Nephron progenitor cell (in vitro differentiated cells): ENCODE results near the gene GPSM1.
"Not testable (repeated sequence)": the region's sequence is repeated elsewhere in the genome, so short reads cannot be mapped to it uniquely, and the experiment has no call there.

Source experiments
- DNase-seq: peaks from one replicate; pipeline ENCODE4 v3.0.0; 2021
- H3K27ac Mint-ChIP-seq: 2 replicates; pipeline ENCODE4 v1.8.0; 2021; ENCODE audit warnings: mild to moderate bottlenecking, moderate library complexity, mixed read lengths
- H3K27me3 Mint-ChIP-seq: 2 replicates; pipeline ENCODE4 v1.8.0; 2021; ENCODE audit warnings: mild to moderate bottlenecking, low read depth, mixed read lengths; ENCODE audit not compliant: poor library complexity
- H3K36me3 Mint-ChIP-seq: 2 replicates; pipeline ENCODE4 v1.8.0; 2021; ENCODE audit warnings: low read depth, mixed read lengths
- H3K4me1 Mint-ChIP-seq: 2 replicates; pipeline ENCODE4 v1.8.0; 2021; ENCODE audit warnings: mixed read lengths
- H3K4me3 Mint-ChIP-seq: 2 replicates; pipeline ENCODE4 v1.8.0; 2021; ENCODE audit warnings: mild to moderate bottlenecking, moderate library complexity, mixed read lengths
- H3K9me3 Mint-ChIP-seq: 2 replicates; pipeline ENCODE4 v1.8.0; 2021; ENCODE audit warnings: mild to moderate bottlenecking, moderate library complexity, mixed read lengths
- TF ChIP-seq, protein P1 (sequence below): fragments of 200-600 bp; sonication (generic); IDR thresholded peaks from 2 replicates; pipeline ENCODE4 v1.5.0; 2021; ENCODE audit warnings: antibody characterized with exemption

GPSM1 gene

DNA sequence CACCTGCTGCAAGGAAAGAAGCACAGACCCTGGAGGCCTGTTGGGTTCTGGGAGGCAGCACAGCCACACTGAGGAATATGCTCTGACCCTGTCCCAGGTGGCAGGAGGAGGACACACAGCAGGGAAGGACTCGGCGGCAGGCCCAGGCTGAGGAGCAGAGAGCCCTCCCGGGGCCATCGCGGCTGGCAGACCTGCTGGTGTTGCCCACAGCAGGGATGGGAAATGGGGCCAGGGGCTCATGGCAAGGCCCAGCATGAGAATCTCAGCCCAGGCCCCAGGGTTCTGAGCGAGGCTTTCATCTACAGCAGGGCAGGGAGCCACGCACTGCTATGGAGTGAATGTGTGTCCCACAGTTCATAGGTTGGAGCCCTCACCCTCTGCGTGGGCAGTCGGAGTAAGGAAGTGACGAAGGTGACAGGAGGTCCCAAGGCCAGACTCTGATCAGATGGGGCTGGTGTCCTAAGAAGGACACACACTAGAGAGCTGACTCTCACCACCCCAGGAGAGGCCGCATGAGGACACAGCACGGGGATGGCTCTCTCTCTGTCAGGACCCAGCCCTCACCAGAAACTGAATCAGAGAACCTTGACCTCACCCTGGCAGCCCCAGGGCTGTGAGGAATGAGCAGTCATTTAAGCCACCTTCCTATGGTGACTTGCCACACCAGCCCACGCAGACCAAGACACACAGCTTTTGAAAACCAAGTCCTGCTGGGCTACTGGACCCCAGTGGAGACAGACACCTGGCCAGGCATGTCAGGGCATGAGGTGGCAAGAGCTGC is 10.3 kb upstream of the GPSM1 start:
- H3K4me1 Mint-ChIP-seq = peaks cover 27% of the 10 kb centered on the region
- H3K9me3 Mint-ChIP-seq = peaks cover 39% of the 10 kb centered on the region
- peaks cover 7% of the 10 kb centered on the region for H3K27me3 Mint-ChIP-seq
- TF ChIP-seq, protein P1, sequence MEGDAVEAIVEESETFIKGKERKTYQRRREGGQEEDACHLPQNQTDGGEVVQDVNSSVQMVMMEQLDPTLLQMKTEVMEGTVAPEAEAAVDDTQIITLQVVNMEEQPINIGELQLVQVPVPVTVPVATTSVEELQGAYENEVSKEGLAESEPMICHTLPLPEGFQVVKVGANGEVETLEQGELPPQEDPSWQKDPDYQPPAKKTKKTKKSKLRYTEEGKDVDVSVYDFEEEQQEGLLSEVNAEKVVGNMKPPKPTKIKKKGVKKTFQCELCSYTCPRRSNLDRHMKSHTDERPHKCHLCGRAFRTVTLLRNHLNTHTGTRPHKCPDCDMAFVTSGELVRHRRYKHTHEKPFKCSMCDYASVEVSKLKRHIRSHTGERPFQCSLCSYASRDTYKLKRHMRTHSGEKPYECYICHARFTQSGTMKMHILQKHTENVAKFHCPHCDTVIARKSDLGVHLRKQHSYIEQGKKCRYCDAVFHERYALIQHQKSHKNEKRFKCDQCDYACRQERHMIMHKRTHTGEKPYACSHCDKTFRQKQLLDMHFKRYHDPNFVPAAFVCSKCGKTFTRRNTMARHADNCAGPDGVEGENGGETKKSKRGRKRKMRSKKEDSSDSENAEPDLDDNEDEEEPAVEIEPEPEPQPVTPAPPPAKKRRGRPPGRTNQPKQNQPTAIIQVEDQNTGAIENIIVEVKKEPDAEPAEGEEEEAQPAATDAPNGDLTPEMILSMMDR = no peak
- H3K36me3 Mint-ChIP-seq = peaks cover 7% of the 10 kb centered on the region
- DNase-seq = no peak
- H3K4me3 Mint-ChIP-seq = peak overlapping the region; percentile 18
- H3K27ac Mint-ChIP-seq = no peak overlapping the region

DNA sequence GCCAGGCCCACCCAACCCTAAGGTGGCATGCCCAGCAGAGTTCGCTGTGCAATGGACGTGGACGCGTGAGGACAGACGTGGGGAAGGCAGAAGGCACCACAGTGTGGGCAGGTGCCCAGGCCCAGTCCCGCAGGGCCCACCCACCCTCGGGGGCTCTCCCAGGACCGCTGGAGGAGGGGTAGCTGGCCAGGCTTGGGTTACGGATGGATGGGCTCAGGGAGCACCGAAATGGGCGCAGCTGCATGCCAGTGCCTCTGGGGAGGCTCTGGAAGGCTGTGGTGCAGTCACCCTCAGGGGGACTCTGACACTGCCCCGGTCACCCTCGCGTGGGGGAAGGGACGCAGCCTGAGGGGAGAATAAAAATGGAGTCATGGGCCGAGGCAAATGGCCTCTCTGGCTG is 9.6 kb upstream of the GPSM1 start:
- Mint-ChIP-seq H3K27ac (no peak overlapping the region), H3K36me3 (peaks cover 7% of the 10 kb centered on the region), H3K9me3 (peaks cover 41% of the 10 kb centered on the region), H3K4me1 (peaks cover 33% of the 10 kb centered on the region), H3K4me3 (no peak overlapping the region), H3K27me3 (peaks cover 12% of the 10 kb centered on the region)
- DNase-seq = no peak
- TF ChIP-seq, protein P1 = no peak

DNA sequence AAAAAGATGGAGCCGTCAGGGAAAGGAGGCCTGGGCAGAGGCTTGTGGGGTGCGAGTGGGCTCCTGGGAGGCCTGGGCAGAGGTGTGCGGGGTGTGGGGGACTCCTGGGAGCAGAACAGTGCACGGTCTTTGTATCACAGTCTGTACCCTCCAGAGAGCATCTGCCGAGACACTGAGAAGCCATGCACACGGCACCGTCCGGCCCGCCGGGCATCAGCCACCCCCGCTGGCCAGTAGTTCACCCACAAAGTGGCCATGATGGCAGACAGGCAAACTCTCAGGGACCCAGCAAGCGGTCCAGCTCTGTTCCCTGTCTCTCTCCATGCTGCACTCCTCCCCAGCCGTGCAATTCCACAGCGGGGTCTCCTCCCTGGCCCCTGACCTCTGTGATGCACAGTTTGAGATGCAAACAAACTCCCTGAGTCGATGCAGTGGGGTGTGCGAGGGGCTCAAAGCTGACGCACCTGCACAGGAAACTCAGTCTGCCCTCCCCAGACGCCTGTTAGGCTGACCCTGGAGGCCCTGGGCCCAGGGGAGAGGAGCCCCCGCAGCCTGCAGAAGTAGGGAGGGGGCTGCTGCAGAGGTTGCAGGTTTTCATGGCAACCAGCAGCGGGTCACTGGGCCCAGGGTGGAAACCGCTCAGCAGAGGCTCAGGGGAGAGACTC is 9.1 kb upstream of the GPSM1 start:
- Mint-ChIP-seq H3K27ac (no peak overlapping the region), H3K4me3 (no peak overlapping the region), H3K27me3 (peaks cover 12% of the 10 kb centered on the region), H3K36me3 (peaks cover 7% of the 10 kb centered on the region), H3K4me1 (peaks cover 38% of the 10 kb centered on the region), H3K9me3 (peaks cover 41% of the 10 kb centered on the region)
- TF ChIP-seq, protein P1 = no peak
- DNase-seq = no peak

DNA sequence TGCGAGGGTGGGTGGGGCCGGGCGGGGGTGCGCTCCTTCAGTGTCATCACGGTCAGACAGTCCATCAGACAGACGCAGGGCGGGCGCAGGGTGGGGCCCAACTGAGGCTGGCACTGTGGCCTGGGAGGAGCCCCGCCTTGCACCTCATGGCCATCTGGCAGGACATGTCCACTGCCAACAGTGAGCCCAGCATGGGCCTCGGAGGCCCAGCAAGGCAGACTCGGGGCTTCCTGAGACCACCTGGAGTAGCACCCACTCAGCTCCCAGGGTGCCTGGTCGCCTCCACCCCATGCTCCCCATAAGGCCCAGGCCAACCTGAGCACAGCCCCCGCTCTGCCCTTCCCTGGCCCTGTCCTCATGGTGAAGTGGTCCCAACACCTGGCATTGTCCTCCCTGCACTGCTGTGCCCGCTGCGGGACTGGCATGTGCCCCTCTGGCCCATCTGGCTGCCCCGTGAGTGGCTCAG is 8.5 kb upstream of the GPSM1 start:
- no peak overlapping the region for H3K27ac Mint-ChIP-seq
- TF ChIP-seq, protein P1 = no peak
- no peak for DNase-seq
- H3K4me3 Mint-ChIP-seq = no peak overlapping the region
- peaks cover 41% of the 10 kb centered on the region for H3K9me3 Mint-ChIP-seq
- peaks cover 7% of the 10 kb centered on the region for H3K36me3 Mint-ChIP-seq
- H3K27me3 Mint-ChIP-seq = peaks cover 12% of the 10 kb centered on the region
- H3K4me1 Mint-ChIP-seq = peaks cover 43% of the 10 kb centered on the region

DNA sequence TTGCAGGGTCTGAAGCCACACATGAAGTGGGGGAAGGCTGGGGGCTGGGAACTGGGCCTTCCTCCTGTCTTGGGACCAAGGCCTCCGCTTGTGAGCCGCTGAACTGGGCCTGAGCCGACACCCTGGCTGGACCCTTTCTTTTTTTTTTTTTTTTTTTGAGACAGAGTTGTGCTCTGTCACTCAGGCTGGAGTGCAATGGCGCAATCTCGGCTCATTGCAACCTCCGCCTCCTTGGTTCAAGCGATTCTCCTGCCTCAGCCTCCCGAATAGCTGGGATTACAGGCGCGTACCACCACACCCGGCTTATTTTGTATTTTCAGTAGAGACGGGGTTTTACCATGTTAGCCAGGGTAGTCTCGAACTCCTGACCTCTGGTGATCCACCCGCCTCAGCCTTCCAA is 8.1 kb upstream of the GPSM1 start:
- not testable (repeated sequence) for H3K4me3 Mint-ChIP-seq, H3K36me3 Mint-ChIP-seq, DNase-seq, H3K27ac Mint-ChIP-seq
- Mint-ChIP-seq H3K27me3 (peaks cover 12% of the 10 kb centered on the region), H3K4me1 (peaks cover 46% of the 10 kb centered on the region), H3K9me3 (peaks cover 41% of the 10 kb centered on the region)

DNA sequence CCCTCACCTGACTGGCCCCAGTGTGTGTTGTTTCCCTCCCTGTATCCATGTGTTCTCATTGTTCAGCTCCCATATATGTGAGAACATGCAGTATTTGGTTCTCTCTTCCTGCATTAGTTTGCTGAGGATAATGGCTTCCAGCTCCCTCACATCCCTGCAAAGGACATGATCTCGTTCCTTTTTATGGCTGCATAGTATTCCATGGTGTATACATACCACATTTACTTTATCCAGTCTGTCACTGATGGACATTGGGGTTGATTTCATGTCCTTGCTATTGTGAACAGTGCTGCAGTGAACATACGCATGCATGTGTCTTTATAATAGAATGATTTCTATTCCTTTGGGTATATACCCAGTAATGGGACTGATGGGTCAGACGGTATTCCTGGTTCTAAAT is 7.4 kb upstream of the GPSM1 start:
- H3K4me3 Mint-ChIP-seq, DNase-seq, H3K27ac Mint-ChIP-seq, H3K36me3 Mint-ChIP-seq: not testable (repeated sequence)
- Mint-ChIP-seq H3K27me3 (peaks cover 12% of the 10 kb centered on the region), H3K9me3 (peaks cover 33% of the 10 kb centered on the region), H3K4me1 (peaks cover 48% of the 10 kb centered on the region)

DNA sequence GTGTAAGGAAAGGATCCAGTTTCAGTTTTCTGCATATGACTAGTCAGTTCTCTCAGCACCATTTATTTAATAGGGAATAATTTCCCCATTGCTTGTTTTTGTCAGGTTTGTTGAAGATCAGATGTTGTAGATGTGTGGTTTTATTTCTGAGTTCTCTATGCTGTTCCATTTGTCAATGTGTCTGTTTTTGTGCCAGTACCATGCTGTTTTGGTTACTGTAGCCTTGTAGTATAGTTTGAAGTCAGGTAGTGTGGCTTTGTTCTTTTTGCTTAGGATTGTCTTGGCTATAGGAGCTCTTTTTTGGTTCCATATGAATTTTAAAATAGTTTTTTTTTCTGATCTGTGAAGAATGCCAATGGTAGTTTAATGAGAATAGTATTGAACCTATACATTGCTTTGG is 6.4 kb upstream of the GPSM1 start:
- peaks cover 23% of the 10 kb centered on the region for H3K9me3 Mint-ChIP-seq
- not testable (repeated sequence) for DNase-seq, H3K27ac Mint-ChIP-seq, H3K4me3 Mint-ChIP-seq, H3K36me3 Mint-ChIP-seq
- peaks cover 16% of the 10 kb centered on the region for H3K27me3 Mint-ChIP-seq
- H3K4me1 Mint-ChIP-seq = peaks cover 58% of the 10 kb centered on the region
